BLaER1 (cell line): Measurements from ENCODE around the gene GFOD1.

Source experiments
- H3K27ac ChIP-seq: shearing (Covaris generic); formaldehyde crosslinking; 2 replicates; pipeline ENCODE4 v1.8.1; 2022
- H3K27me3 ChIP-seq: shearing (Covaris generic); formaldehyde crosslinking; 2 replicates; pipeline ENCODE4 v1.8.1; 2022
- H3K36me3 ChIP-seq: shearing (Covaris generic); formaldehyde crosslinking; 2 replicates; pipeline ENCODE4 v1.8.1; 2022
- H3K4me1 ChIP-seq: shearing (Covaris generic); formaldehyde crosslinking; 2 replicates; pipeline ENCODE4 v1.8.1; 2022
- H3K4me2 ChIP-seq: shearing (Covaris generic); formaldehyde crosslinking; 2 replicates; pipeline ENCODE4 v1.8.1; 2022
- H3K4me3 ChIP-seq: shearing (Covaris generic); formaldehyde crosslinking; 2 replicates; pipeline ENCODE4 v1.8.1; 2022
- H3K9ac ChIP-seq: shearing (Covaris generic); formaldehyde crosslinking; 2 replicates; pipeline ENCODE4 v1.8.1; 2022
- H3K9me3 ChIP-seq: shearing (Covaris generic); formaldehyde crosslinking; 2 replicates; pipeline ENCODE4 v1.8.1; 2022
- H4K20me1 ChIP-seq: shearing (Covaris generic); formaldehyde crosslinking; 2 replicates; pipeline ENCODE4 v1.8.1; 2022
- Cebpa-rat ChIP-seq: shearing (Covaris generic); IDR thresholded peaks from 2 replicates; pipeline ENCODE4 v1.8.1; 2022

The GFOD1 gene

GRCh38 chr6:13487122-13488014 is at the start of gene GFOD1:
GFOD1 (minus strand) TSS chr6:13487600; CDS start chr6:13486890, 710 bp downstream.
- no peaks in the 10 kb centered on the region for H3K27me3 ChIP-seq
- TF ChIP-seq Cebpa-rat = no peak
- H3K9me3 ChIP-seq = no peaks in the 10 kb centered on the region
- H3K4me2 ChIP-seq = peak within 1 kb of the TSS; percentile 98
- peaks cover 18% of the 10 kb centered on the region; the same call in 1 of the 2 replicates for H4K20me1 ChIP-seq
- peak within 1 kb of the TSS; percentile 79 for H3K4me3 ChIP-seq
- H3K27ac ChIP-seq = peak within 1 kb of the TSS; percentile 83
- peak within 1 kb of the TSS; percentile 88 for H3K9ac ChIP-seq
- peaks cover 39% of the 10 kb centered on the region for H3K4me1 ChIP-seq
- 0 out of 2 replicates have a peak, but pooled peaks cover 7% of the 10 kb centered on the region for H3K36me3 ChIP-seq

GRCh38 chr6:13536796-13537526 is 49.6 kb upstream of the GFOD1 start:
- no peaks in the 10 kb centered on the region for H3K36me3 ChIP-seq
- no peaks in the 10 kb centered on the region for H3K27me3 ChIP-seq
- H3K9ac ChIP-seq = no peak overlapping the region
- no peak overlapping the region for H3K4me2 ChIP-seq
- H4K20me1 ChIP-seq = no peaks in the 10 kb centered on the region
- H3K27ac ChIP-seq = no peak overlapping the region
- H3K4me3 ChIP-seq = no peak overlapping the region
- no peak for TF ChIP-seq Cebpa-rat
- peaks cover 14% of the 10 kb centered on the region for H3K9me3 ChIP-seq
- peaks cover 6% of the 10 kb centered on the region; the same call in 1 of the 2 replicates for H3K4me1 ChIP-seq

- H3K27ac ChIP-seq = no peak overlapping the region
- H3K36me3 ChIP-seq = no peaks in the 10 kb centered on the region
- no peaks in the 10 kb centered on the region for H3K27me3 ChIP-seq
- no peak for TF ChIP-seq Cebpa-rat
- H3K9me3 ChIP-seq = no peaks in the 10 kb centered on the region
- no peak overlapping the region for H3K4me3 ChIP-seq
- no peak overlapping the region for H3K9ac ChIP-seq
- H3K4me1 ChIP-seq = peaks cover 6% of the 10 kb centered on the region; the same call in 1 of the 2 replicates
- no peak overlapping the region for H3K4me2 ChIP-seq
- no peaks in the 10 kb centered on the region for H4K20me1 ChIP-seq
These were observed 47.9 kb upstream of the GFOD1 start for GRCh38 chr6:13535306-13535705.

GRCh38 chr6:13534536-13534935 is 47.1 kb upstream of the GFOD1 start:
- H3K4me2 ChIP-seq = no peak overlapping the region
- no peaks in the 10 kb centered on the region for H3K36me3 ChIP-seq
- H3K4me1 ChIP-seq = peaks cover 3% of the 10 kb centered on the region
- no peak overlapping the region for H3K9ac ChIP-seq
- no peak for TF ChIP-seq Cebpa-rat
- H3K4me3 ChIP-seq = no peak overlapping the region
- H3K9me3 ChIP-seq = no peaks in the 10 kb centered on the region
- H4K20me1 ChIP-seq = no peaks in the 10 kb centered on the region
- no peak overlapping the region for H3K27ac ChIP-seq
- H3K27me3 ChIP-seq = no peaks in the 10 kb centered on the region

GRCh38 chr6:13531956-13532355 is 44.6 kb upstream of the GFOD1 start:
- Histone ChIP-seq H3K36me3 (no peaks in the 10 kb centered on the region), H3K9ac (no peak overlapping the region), H3K9me3 (no peaks in the 10 kb centered on the region), H3K4me1 (peaks cover 25% of the 10 kb centered on the region), H3K27ac (no peak overlapping the region), H3K4me2 (no peak overlapping the region), H4K20me1 (no peaks in the 10 kb centered on the region), H3K4me3 (no peak overlapping the region), H3K27me3 (no peaks in the 10 kb centered on the region)
- TF ChIP-seq Cebpa-rat = no peak

GRCh38 chr6:13528777-13529343 is 41.5 kb upstream of the GFOD1 start:
- Histone ChIP-seq H3K9ac (peak overlapping the region; percentile 17; the same call in 1 of the 2 replicates), H3K4me2 (peak overlapping the region; percentile 39), H3K36me3 (no peaks in the 10 kb centered on the region), H3K4me3 (no peak overlapping the region), H3K27ac (peak overlapping the region; percentile 76), H3K9me3 (no peaks in the 10 kb centered on the region), H4K20me1 (no peaks in the 10 kb centered on the region), H3K27me3 (no peaks in the 10 kb centered on the region), H3K4me1 (peaks cover 56% of the 10 kb centered on the region)
- no peak for TF ChIP-seq Cebpa-rat

- Histone ChIP-seq H3K4me3 (no peak overlapping the region), H3K27me3 (no peaks in the 10 kb centered on the region), H3K9ac (no peak overlapping the region), H3K4me1 (peaks cover 63% of the 10 kb centered on the region), H3K9me3 (no peaks in the 10 kb centered on the region), H4K20me1 (no peaks in the 10 kb centered on the region), H3K27ac (no peak overlapping the region), H3K36me3 (no peaks in the 10 kb centered on the region), H3K4me2 (no peak overlapping the region)
- TF ChIP-seq Cebpa-rat = no peak
These were observed 40.8 kb upstream of the GFOD1 start for GRCh38 chr6:13528232-13528631.

- Histone ChIP-seq H3K36me3 (no peaks in the 10 kb centered on the region), H3K9ac (peak overlapping the region; percentile 61; the same call in 1 of the 2 replicates), H3K9me3 (no peaks in the 10 kb centered on the region), H3K4me3 (no peak overlapping the region), H3K4me2 (peak overlapping the region; percentile 72), H3K4me1 (peaks cover 67% of the 10 kb centered on the region), H3K27me3 (no peaks in the 10 kb centered on the region), H3K27ac (peak overlapping the region; percentile 85), H4K20me1 (no peaks in the 10 kb centered on the region)
- TF ChIP-seq Cebpa-rat = no peak
These were observed 40.3 kb upstream of the GFOD1 start for GRCh38 chr6:13527671-13528056.

- H3K36me3 ChIP-seq = no peaks in the 10 kb centered on the region
- H3K4me1 ChIP-seq = peaks cover 67% of the 10 kb centered on the region
- peak overlapping the region; percentile 61 for H3K9ac ChIP-seq
- no peaks in the 10 kb centered on the region for H4K20me1 ChIP-seq
- H3K27ac ChIP-seq = peak overlapping the region; percentile 85
- H3K27me3 ChIP-seq = no peaks in the 10 kb centered on the region
- peak; percentile 80; the same call in 1 of the 2 replicates for TF ChIP-seq Cebpa-rat
- peak overlapping the region; percentile 72 for H3K4me2 ChIP-seq
- H3K4me3 ChIP-seq = 0 out of 2 replicates have a peak overlapping the region, but pooled peaks have one; percentile 5
- no peaks in the 10 kb centered on the region for H3K9me3 ChIP-seq
These were observed 39.6 kb upstream of the GFOD1 start for GRCh38 chr6:13526727-13527670.
